ENCODE data around the gene TSPAN14. TPM values are rescaled to one million over a fixed set of nuclear protein-coding genes. Genes with fewer than 3 reads are reported as not detected.

Gene TSPAN14
- total and polyA plus RNA-seq, 12 donors = 13.1 to 112 (median 45.5) TPM

GRCh38 chr10:80581469-80581835, 127.3 kb downstream of the TSPAN14 start:
- TF ChIP-seq, protein P1, sequence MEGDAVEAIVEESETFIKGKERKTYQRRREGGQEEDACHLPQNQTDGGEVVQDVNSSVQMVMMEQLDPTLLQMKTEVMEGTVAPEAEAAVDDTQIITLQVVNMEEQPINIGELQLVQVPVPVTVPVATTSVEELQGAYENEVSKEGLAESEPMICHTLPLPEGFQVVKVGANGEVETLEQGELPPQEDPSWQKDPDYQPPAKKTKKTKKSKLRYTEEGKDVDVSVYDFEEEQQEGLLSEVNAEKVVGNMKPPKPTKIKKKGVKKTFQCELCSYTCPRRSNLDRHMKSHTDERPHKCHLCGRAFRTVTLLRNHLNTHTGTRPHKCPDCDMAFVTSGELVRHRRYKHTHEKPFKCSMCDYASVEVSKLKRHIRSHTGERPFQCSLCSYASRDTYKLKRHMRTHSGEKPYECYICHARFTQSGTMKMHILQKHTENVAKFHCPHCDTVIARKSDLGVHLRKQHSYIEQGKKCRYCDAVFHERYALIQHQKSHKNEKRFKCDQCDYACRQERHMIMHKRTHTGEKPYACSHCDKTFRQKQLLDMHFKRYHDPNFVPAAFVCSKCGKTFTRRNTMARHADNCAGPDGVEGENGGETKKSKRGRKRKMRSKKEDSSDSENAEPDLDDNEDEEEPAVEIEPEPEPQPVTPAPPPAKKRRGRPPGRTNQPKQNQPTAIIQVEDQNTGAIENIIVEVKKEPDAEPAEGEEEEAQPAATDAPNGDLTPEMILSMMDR (IDR thresholded peaks at IDR 0.05) = no peak
- no peak for TF ChIP-seq POLR2A (IDR thresholded peaks at IDR 0.05)
- no peak overlapping the region for H3K4me3 ChIP-seq
- no peaks in the 10 kb centered on the region for H3K36me3 ChIP-seq (replicated peaks in 1 of 2)
- DNase-seq = no peak
- H3K27ac ChIP-seq = no peak overlapping the region
- no peaks in the 10 kb centered on the region for H3K4me1 ChIP-seq (replicated peaks in 1 of 2)
- WGBS, 4 donors = 83 to 91% (median 89%) methylated on average over 5 of the region's 5 CpGs
- H3K27me3 ChIP-seq = no peaks in the 10 kb centered on the region
- intact Hi-C loops (cut with DNase I) = no loop called here
- no peaks in the 10 kb centered on the region for H3K9me3 ChIP-seq (replicated peaks in 1 of 3)

- no peak for DNase-seq
- no peak overlapping the region for H3K4me3 ChIP-seq
- no peaks in the 10 kb centered on the region for H3K36me3 ChIP-seq (replicated peaks in 1 of 2)
- intact Hi-C loops (cut with DNase I) = no loop called here
- H3K9me3 ChIP-seq (replicated peaks in 1 of 3) = no peaks in the 10 kb centered on the region
- 64 to 78% (median 76%) methylated on average over 3 of the region's 3 CpGs for WGBS, 4 donors
- no peak overlapping the region for H3K27ac ChIP-seq
- H3K27me3 ChIP-seq = no peaks in the 10 kb centered on the region
- H3K4me1 ChIP-seq (replicated peaks in 1 of 2) = no peaks in the 10 kb centered on the region
- TF ChIP-seq, protein P1 (IDR thresholded peaks at IDR 0.05) = no peak
These were observed 128.3 kb downstream of the TSPAN14 start for GRCh38 chr10:80582286-80582960.

Other genes with a start within 250 kb of the TSPAN14 start
- 10 to 100 TPM; 39.0 to 99.5 (median 63.6) TPM for gene ANXA11, start 248.8 kb upstream of the TSPAN14 start, total RNA-seq
- gene ANXA11, start 248.8 kb upstream of the TSPAN14 start, polyA plus RNA-seq = 100 to 1,000 TPM in 2 of 3 donors, 10 to 100 TPM in 1; 83.3 to 249 (median 239) TPM
- gene MAT1A, start 164.7 kb upstream of the TSPAN14 start, total RNA-seq = 10 to 100 TPM in 1 of 9 donors, 1 to 10 TPM in 2, under 1 TPM in 5, not detected in 1; 0.29 to 15.1 (median 0.83) TPM
- under 1 TPM; 0.16 to 0.46 (median 0.20) TPM for gene MAT1A, start 164.7 kb upstream of the TSPAN14 start, polyA plus RNA-seq
- not detected for gene DYDC1, start 97.6 kb upstream of the TSPAN14 start, total RNA-seq
- not detected for gene DYDC1, start 97.6 kb upstream of the TSPAN14 start, polyA plus RNA-seq
- gene DYDC2, start 97.5 kb upstream of the TSPAN14 start, total RNA-seq = under 1 TPM in 1 of 9 donors, not detected in 8; 0.33 TPM
- not detected for gene DYDC2, start 97.5 kb upstream of the TSPAN14 start, polyA plus RNA-seq
- 100 to 1,000 TPM in 1 of 9 donors, 10 to 100 TPM in 8; 12.7 to 140 (median 23.1) TPM for gene PRXL2A, start 45.8 kb upstream of the TSPAN14 start, total RNA-seq
- 10 to 100 TPM; 24.0 to 42.6 (median 35.8) TPM for gene PRXL2A, start 45.8 kb upstream of the TSPAN14 start, polyA plus RNA-seq
- under 1 TPM in 2 of 9 donors, not detected in 7; 0.06 to 0.35 TPM for gene SH2D4B, start 83.6 kb downstream of the TSPAN14 start, total RNA-seq
- under 1 TPM in 1 of 3 donors, not detected in 2; 0.07 TPM for gene SH2D4B, start 83.6 kb downstream of the TSPAN14 start, polyA plus RNA-seq

All from adrenal gland (tissue), 12 donors.